Measurements from ENCODE around the gene BARX1.
A peak's percentile ranks its signal among the peaks of the same experiment; 100 is the strongest.
"Not testable (repeated sequence)": the region's sequence is repeated elsewhere in the genome, so short reads cannot be mapped to it uniquely, and the experiment has no call there.

Gene BARX1

DNA sequence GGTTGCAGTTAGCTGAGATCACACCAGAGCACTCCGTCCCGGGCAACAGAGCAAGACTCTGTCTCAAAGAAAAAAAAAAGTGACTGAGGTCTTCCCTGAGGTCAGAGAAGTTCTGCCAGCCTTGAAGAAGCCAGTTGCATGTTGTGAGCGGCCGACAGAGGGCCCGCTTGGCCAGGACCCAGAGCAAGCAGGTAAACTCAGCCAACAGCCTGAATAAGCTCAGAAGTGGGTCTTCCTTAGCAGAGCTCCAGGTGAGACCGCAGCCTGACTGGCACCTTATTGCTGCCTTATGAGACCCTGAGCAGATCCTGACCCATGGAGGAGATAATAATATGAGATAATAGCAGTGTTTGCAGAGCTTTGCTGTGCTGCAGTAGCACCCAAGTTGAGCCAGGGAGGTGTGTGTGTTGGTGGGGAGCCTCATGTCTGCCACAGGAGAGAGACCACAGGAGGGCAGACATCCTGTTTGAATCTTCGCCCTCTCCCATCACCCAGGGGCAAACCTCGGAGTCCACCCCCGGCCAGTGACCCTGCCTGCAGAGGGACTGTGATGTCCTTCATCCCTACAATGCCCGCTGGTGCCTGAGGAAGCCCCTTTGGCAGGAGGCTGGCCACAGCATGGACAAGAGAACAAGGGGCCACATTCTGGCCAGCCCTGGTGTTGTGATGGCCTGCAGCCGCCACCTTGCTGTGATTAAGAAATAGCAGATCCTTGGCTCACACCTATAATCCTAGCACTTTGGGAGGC lies 10.8 kb upstream of the BARX1 start:
- no peak for DNase-seq (ENCODE audit: low read depth in 2 of 2)

DNA sequence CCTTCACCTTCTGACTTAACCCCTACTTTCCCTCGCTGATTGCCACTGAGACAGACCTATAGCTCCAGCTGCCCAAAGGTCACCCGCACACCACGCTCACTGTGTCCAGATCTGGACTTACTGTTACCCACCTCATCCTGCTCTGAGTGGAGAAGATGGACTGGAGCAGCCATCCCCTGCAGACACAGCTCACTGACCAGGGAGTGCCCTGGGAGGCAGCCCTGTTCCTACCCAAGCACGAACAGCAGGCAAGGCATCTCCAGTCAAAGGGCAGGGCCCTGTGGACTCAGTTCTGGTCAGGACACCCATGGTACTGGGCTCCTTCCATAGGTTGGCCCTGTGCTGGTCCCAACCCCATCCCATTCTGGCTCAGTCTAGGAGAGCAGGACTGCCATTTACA lies 9.5 kb upstream of the BARX1 start:
- DNase-seq (ENCODE audit: low read depth in 2 of 2), result no peak

DNA sequence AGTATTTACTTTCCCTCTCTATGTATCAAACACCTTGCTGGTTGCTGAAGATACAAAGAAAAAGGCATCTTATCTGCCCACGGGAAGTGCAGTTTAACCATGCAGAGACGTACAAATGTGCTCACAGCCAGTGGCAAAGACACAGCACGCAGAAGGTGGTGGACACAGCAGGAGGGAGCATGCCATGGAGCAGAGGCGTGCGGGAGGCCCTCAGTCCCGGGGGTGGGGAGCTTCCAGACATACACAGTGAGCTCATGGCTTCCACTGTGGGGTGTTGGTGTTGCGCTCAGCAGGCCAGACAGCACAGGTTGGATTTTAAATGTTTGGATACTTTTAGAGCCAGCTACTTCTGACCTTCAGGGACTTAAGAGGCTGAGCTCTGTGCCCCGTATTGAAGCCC lies 8.8 kb upstream of the BARX1 start:
- no peak for DNase-seq (ENCODE audit: low read depth in 2 of 2)

DNA sequence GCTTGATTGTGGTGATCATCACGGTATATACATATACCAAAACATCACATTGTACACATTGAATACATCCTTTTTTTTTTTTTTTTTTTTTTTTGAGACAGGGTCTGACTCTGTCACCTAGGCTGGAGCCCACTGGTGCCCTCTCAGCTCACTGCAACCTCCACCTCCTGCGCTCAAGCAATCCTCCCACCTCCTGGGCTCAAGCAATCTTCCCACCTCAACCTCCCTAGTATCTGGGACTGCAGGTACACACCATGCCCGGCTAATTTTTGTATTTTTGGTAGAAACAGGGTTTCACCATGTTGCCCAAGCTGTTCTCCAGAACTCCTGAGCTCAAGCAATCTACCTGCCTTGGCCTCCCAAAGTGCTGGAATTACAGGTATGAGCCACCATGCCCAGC lies 8.3 kb upstream of the BARX1 start:
- not testable (repeated sequence) for DNase-seq (ENCODE audit: low read depth in 2 of 2)

DNA sequence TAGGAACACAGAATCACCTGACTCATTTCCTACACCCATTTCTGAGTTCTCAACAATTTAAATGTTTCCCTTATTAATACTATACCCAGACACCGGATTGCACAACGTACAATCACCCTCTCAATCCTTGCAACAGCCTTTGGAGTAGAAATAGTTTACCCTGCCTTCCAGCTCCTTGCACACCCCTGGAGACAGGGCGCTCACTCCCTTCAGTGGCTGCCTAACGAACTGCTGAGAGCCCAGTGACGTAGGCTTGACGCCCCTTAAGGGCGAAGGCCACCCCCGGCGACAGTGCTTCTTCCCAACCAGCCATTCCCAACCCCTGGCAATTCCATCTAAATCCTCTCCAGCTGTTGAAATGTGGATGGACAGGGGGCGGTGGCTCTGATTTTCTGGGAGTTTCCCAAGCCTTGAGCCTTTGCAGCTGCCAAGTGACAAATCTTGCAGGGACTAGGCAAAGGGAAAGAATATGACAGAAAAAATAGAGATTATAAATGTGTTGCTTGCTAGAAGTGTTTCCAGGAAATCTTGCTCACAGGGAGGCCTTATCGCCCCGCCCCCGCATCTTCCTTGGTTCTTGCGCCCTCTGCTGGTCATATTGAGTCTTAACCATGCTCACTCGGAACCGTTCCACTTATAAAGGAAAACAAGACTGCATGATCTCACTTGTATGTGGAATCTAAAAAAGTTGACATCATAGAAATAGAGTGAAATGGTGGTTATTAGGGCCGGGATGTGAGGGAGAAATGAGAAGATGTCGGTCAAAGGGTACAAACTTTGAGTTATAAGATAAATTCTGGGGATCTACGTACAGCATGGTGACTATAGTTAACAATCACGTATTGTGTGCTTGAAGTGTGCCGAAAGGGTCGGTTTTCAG lies 7.6 kb upstream of the BARX1 start:
- DNase-seq (ENCODE audit: low read depth in 2 of 2), result peak; percentile 51 to 63

DNA sequence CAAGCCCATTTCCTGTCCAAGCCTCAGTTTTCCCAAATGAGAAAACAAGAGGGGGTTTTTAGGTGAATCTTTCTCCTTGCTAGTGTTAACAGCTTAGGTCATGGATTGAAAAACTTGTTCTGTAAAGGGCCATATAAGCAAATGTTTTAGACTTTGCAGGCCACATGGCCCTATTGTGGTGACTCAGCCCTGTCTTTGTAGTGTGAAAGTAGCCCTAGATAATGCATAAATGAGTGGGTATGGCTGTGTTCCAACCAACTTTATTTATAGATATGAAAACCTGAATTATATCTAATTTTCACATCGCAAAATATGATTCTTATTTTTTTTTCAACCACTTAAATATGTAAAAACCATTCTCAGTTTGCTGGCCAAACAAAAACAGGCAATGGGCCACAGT lies 6.9 kb upstream of the BARX1 start:
- DNase-seq (ENCODE audit: low read depth in 2 of 2), result no peak

DNA sequence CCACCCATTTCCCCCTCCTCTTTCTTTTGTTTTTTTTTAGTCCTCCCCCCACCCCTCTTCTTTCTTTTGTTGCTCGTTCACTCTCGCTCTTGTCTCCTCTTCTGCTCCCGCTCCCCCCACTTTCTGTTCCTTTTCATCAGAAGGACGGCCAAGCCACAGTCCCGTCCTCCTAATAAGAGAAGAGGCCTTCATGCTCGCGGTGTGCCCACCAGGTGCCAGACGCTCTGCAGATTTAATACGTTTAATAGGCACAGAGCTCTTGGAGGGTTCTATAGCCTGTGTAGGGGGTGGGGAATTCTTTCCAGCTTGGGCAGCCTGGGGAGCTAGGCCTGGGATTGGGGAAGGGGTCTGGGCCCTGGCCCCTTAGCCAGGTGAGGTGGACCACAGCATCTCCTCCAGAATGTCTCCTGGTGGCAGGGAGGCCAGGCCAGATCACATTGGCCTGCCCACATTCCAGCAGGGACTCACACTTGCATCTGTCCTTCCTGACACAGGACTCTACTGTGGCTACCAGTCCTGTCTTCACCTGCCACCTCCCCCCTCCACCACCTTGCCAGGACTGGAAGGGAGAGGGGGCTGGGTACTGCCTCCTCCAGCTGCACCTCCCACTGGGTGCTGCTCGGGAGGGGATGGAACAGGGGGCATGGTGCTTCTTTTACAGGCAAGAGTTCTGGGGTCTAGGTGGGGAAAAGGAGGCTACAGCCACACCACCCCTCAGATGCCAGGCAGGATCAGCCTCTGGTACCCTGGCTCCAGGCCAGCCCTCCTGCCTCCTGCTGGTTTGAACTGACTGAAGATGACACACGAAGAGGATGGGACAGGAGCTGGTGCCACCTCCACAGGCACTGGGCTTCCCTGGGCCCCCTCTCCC lies 6.1 kb upstream of the BARX1 start:
- DNase-seq (ENCODE audit: low read depth in 2 of 2), result no peak

DNA sequence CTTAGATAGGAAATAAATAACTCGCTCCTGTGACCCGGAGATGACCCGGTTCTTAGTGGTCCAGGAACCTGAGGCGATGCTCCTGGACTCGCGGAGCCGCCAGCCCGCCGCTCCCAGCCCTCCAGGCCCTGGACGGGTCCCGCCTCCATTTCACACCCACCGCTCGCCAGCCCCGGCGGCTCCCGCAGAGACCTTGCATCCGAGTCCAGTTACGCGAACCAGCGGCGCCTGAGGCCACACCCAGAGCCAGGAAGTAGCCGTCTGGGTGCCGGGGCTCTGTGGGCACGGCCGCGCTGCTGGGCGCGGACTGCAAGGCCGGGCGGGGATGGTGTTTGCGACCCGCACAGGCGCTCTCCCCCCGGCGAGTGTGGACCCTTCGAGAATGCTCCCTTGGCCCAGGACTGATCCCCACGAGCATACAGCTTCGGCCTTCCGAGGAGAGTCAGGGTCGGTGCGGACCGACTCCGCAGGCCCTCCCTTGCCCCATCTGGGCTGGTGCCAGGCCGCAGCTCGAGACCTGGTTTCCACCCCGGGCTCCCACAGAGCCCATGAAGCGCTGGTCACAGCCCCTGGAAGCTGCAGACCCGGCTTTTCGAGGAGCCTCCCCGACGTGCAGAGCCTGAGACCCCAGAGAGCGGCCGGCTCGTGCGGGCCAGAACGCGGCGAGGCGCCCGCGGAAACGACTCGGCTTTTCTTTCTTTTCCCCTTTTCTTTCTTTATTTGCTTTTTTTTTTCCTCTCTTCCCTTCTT lies 5.2 kb upstream of the BARX1 start:
- no peak for DNase-seq (ENCODE audit: low read depth in 2 of 2)

DNA sequence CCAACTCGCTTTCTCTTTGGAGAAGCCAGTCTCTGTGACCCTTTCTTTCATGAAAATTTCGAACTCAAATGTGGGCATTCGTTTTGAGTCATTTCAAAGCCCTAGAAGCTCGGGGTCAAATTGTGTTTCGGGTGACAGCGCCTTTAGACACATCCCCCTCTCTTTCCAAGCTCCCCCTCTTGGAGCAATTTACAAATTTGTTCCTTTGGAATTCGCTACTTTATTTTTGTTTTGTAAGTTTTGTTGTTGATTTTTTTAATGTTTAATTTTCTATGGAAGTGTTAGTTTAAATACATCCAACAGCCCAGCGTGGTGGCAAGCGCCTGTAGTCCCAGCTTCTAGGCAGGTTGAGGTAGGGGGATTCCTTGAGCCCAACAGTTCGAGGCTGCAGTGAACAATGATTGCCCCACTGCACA lies 4.6 kb upstream of the BARX1 start:
- DNase-seq (ENCODE audit: low read depth in 2 of 2), result no peak

DNA sequence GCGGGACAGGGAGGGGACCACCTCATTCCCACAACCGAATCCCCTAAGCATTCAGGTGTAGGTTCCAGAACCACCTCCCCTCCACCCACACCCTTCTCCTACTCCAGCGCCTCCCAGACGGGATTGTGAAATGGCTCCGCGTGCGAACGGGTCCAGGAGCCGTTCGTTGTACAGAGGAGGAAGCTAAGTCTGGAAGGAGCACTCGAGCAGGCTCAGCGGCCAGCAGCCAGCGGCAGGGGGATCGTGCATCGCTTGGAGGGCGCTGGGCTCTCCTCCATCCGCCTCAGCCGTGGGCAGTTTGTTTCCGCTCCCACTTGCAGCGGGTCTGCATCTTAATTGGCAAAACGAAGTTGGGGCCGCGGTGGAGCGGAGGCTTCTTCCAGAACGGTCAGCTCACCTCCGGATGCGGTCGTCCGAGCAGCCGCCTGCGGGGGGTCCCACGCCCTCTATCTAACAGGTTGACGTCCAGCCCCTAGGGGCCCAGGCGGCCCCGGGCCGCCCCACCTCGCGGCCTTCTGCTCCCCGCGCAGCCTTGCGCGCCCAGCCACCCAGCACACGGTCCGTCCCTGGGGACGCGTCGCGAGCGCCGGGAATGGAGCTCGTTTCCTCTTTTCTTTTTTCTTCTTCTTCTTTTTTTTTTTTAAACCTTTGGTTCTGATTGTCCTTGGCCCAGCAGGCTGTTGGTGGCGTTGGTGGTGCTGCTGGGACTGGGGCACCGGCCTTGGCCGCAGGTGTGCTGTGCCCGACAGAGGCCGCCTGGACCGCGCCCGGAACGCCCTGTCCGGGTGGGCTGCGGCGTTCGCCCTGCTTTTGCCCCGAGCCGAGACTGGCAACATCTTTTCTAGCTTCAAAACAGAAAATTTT lies 3.9 kb upstream of the BARX1 start:
- DNase-seq (ENCODE audit: low read depth in 2 of 2), result no peak

DNA sequence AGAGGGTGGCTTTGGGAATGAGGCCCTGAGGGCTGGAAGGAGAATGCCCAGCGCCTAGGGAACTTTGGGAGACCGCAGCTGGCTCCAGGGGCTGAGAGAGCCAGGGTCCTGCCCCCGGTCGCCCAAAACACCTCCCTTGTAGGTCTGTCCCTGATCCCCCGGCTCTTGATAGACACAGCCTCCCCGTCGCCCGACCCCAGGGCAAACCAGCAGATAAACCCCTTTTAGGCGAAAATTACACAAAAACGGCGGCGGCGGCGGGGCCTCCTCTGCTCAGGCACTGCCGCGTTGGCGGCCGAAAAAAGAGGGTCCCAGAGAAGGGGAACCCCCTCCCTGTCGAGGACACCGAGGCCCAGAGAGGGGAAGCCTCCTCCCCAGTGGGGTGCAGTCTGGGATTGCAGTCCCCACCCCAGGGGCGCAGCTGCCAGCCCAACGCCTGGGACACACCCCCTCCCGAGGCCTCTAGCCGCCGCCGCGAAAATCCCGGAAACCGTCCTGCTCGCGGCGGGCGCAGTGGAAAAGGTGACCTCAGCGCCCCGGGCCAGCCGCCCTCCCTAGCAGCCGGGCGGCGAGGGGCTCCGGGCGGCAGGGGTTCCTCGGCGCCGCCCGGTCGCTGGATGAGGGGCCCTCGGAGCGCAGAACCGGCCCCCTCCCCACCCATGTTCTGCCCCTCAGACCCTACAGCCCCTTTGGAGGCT lies 3.1 kb upstream of the BARX1 start:
- no peak for DNase-seq (ENCODE audit: low read depth in 2 of 2)

DNA sequence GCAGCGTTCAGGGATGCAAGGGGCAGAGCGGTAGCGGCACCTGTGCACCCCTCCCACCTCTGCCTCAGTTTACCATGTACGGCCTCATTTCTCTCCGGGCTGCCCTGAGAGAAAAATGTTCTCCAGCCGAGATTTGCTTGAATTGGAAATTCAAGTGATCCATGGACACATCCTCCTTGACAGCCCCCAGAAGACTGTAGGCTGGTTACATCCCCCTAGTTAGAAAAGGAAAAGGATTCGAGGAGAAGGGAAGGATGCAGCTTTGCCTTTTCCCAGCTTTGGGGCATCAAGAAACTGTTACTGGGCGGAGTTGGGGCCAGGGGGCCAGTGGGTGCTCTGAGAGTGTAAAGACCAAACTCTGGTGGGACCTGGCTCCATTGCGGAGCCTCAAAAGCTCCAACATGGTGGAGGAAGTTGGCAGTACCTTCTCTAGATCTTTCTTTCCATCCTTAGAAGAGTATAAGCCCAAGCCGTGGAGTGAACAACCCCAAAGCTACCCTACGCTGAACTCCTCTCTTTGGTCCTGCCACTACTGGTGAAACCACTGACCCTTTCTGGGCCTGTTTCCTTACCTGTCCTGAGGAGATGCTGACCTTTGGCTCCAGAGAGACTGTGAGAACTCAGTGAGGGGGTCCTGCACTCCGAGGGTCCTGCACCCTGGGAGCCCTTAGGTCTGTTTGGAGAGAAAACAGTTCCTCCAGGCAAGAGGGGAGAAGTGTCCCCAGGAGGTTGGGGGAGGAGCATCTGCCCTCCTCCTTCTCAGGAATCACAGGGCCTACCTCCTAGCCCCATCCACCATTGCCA lies 1.0 kb upstream of the BARX1 start:
- no peak for DNase-seq (ENCODE audit: low read depth in 2 of 2)

DNA sequence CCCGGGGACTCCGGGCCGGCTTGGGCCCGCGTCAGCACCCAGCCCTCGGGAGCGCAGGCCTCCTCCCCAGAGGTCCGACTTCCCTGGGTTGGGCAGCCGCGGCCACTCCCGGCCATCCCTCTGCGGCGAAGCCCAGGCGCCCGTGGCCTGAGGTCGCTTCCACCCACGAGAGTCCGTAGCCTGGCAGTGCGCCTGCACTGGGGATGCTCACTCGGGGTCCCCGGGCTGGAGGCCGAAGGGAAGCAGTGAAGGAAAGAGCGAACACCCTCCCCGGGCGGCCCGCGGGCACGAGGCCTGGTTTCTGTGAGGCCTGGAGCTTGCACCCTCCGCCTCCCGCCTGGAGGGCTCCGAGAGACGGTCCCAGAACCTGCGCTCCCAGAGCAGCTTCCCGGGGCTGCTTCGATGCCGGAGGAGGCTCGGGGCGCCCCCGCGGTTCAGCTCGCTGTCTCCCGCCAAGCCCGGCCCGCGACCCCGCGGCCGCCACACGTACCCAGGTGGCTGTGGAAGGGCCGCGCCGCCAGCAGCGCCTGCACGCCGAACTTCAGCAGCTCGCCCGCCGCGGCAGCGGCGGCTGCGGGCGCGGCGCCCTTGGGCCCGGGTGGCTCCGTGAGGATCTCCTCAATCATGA lies 607 bp downstream of the BARX1 start:
- DNase-seq (ENCODE audit: low read depth in 2 of 2), result no peak

DNA sequence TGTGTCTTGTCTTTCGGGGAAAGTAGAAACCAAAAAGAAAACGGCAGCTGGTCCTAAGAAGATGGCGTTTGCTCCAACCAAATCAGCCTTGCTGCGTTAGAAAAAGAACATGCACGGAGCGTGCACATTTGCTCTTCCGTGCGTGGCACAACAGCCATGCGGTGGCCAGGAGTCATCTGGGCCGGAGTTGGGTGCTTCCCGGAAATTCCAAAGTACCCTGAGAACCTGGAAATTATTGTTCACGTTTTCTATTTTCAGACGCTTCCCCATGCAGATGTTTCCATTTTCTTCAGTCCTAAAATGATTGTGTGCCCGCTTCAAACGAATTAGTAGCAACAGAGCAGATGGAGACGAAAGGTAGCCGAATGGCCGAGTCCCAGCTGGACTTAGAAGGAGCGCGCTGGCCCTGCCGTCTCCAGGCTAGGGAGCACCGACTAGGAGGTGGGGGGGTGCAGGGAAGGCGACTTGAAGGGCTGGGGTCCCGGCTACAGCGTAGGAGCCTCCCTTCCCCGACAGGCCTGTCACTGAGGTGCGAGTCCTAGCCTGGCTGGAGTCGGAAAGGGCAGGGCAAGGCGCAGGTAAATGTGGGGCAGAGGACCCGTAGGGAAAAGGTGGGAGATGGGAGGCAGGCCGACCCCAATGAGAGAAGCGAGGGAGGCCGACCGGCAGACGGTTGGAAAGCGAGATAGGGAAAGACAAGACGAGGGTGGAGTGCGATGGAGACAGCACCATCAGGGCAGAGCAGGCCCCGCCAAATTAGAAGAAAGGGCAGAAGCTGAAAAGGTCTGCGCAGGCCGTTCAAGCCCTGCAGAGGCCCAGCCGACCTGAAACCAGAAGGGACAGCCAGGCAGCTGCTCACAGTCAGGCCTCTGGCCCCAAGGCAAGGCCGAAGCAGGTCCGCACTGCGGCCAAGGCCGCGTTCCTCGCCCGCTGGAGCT lies 1.4 kb downstream of the BARX1 start:
- no peak for DNase-seq (ENCODE audit: low read depth in 2 of 2)

DNA sequence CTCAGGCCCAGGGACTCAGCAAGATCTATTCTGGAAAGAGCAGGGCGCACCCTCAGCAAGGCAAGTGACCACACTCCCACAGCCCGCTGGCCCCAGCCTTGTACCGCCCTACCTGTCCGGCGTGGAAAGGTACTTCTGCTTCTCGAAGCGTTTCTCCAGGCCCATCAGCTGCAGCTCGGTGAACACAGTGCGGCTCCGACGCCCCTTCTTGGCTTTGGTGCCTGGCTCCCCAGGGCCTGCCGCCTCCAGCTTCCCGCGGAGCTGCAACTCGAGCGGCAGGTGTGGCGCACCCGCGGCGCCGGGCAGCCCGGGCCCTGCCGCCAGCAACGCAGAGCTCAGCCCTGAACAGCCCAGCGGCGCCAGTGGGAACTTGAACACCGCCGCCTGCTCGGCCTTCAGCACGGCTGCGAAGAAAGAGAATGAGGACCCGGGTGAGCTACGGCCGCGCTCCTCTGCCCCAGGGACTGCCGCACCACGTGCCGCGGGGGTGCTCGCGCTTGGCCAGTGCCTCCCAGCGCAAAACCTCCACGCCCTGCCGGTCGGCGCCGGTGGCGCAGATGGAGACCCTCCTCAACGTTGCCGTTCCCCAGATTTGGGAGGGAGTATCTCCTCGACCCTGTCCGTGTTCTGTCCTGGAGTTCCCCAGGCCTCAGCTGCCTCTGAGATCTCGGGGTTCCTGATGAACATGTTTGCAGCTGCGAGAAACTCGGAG lies 2.2 kb downstream of the BARX1 start:
- DNase-seq (ENCODE audit: low read depth in 2 of 2), result no peak

DNA sequence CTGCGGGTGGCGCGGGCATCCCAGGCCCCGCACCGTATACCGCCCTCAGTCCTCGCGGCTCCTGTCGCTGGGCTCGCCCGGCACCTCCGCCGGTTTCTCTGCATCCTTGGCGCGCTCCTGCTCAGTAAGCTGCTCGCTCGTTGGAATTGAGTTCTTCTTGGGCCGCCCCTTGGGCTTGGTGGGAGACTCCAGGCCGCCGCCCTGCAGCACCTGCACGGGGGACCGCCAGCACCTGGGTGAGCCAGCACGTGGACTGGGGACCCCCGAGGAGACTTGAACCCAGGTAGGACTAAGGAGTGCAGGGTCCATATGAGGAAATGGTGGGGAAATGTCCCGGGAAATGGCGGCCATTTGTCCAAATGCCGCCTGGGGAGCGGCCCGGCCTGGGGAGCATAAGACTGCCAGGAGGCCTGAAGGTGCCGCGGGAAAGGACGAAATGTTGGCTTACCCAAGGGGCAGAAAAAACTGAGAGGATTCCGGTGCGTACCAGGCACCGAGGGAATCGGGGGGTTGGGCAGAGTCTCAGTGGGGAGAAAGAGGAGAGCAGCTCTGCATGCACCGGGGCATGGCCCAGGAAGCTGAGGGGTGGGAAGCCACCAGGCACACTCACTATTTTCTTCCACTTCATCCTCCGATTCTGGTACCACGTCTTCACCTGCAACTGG lies 2.9 kb downstream of the BARX1 start:
- no peak for DNase-seq (ENCODE audit: low read depth in 2 of 2)
